Activated B cell treated with CpG ODN at 0.5 μM for 24 hours (primary cell): ENCODE results near the gene ROMO1. TPM values are rescaled to one million over a fixed set of nuclear protein-coding genes. Genes with fewer than 3 reads are reported as not detected.

Experiments used
- ATAC-seq: fragments of 200-7000 bp; cut with Tn5 transposase; one replicate; pipeline ENCODE4 v1.10.0; 2021; ENCODE audit warnings: low read depth, mild to moderate bottlenecking, moderate library complexity
- CTCF ChIA-PET: fragments of 350-600 bp; sonication (Branson Sonifier 250); formaldehyde crosslinking; loops from one replicate; lab custom pipeline; 2021; ENCODE audit warnings: antibody characterized with exemption; lab: Charles Lee
- POLR2A ChIA-PET: fragments of 350-600 bp; sonication (Branson Sonifier 250); formaldehyde crosslinking; loops from one replicate; lab custom pipeline; 2021; ENCODE audit warnings: antibody characterized with exemption; lab: Charles Lee
- DNase-seq: peaks from one replicate; pipeline ENCODE4 v3.0.0; 2022
- H3K27ac Mint-ChIP-seq: one replicate; pipeline ENCODE4 v1.8.0; 2020; ENCODE audit warnings: mixed read lengths
- H3K27me3 Mint-ChIP-seq: one replicate; pipeline ENCODE4 v1.8.0; 2021; ENCODE audit warnings: mixed read lengths
- H3K36me3 Mint-ChIP-seq: one replicate; pipeline ENCODE4 v1.8.0; 2021; ENCODE audit warnings: low read depth, mixed read lengths
- H3K4me1 Mint-ChIP-seq: one replicate; pipeline ENCODE4 v1.8.0; 2021; ENCODE audit warnings: mixed read lengths
- H3K4me3 Mint-ChIP-seq: one replicate; pipeline ENCODE4 v1.8.0; 2020; ENCODE audit warnings: mild to moderate bottlenecking, mixed read lengths
- H3K9me3 Mint-ChIP-seq: one replicate; pipeline ENCODE4 v1.8.0; 2020; ENCODE audit warnings: mixed read lengths
- CTCF ChIP-seq: fragments of 200-600 bp; IDR thresholded peaks from one replicate; pipeline ENCODE4 v1.8.0; 2022; ENCODE audit warnings: antibody characterized with exemption, mild to moderate bottlenecking
- intact Hi-C: fragments of 100-400 bp; cut with micrococcal nuclease; formaldehyde crosslinking; loops from one replicate; pipeline ENCODE4 v1.15.1; 2024
- total RNA-seq: library from RNA; stranded (reverse); gene quantifications from 2 replicates; pipeline ENCODE4 v1.2.3, GENCODE V29; 2022

Gene ROMO1
- total RNA-seq, 1 donor from 2014 or later, result 96.8 TPM

DNA sequence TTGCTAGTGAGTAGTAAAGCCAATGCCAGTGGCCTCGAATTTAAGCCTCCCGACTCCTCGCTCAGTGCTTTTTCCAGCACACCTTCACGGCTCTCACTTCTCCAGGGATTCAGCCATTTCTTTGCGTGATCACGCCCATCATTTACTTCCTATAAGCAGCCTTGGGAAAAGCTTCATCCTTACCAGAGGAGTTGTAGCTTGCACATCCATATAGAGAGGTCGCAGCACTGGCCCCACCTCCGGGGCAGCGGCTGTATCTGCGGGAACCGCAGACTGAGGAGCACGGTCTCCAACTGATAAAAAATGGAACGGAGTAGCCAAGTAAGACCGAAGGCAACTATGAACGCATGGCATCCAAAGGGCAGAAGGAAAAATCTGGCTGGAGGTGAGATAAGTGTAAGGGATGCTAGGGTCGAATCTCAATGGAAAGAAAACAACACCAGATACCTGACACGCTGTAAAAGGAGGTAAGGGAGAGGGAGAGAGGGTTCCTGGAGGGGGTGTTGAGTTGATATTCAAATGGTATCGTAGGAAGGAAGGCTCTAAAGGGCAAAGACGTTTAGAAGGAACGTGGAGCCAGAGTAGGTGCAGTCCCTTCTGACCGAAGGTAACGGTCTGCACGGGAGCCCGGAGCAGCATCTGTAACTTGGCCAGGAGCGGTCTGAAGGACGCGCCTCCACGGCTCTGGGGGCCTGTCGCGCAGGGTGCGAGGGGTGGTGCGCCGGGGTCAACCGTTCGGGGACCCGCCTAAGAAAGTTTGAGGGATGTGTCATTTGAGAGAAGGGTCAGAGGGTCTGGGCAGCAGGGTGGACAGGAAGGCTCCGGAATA lies 693 bp upstream of the ROMO1 start:
- CTCF ChIA-PET, result interaction anchor here (1.5 to 2.5 kb wide), 2 partner anchors 219 to 235 kb away, joined by 3 to 6 read pairs; no protein-coding TSS in a partner anchor
- POLR2A ChIA-PET, result interaction anchor here (1.0 to 2.3 kb wide), 12 partner anchors 12 to 256 kb away, joined by 3 to 47 read pairs (median 6); partner anchors contain the start of genes CPNE1, ERGIC3, PHF20 and RBM12
- H3K4me1 Mint-ChIP-seq, result peaks cover 27% of the 10 kb centered on the region
- DNase-seq, result no peak
- peak; percentile 29 for ATAC-seq
- no peaks in the 10 kb centered on the region for H3K9me3 Mint-ChIP-seq
- peaks cover 65% of the 10 kb centered on the region for H3K36me3 Mint-ChIP-seq
- peak overlapping the region; percentile 87 for H3K27ac Mint-ChIP-seq
- no peaks in the 10 kb centered on the region for H3K27me3 Mint-ChIP-seq
- TF ChIP-seq CTCF, result no peak
- H3K4me3 Mint-ChIP-seq, result peak overlapping the region; percentile 97
- intact Hi-C loops, result loop anchor here (1.0 to 10.0 kb wide), 10 partner anchors 9 to 235 kb away; partner anchors contain the start of genes CPNE1, RBM12 and RBM39

DNA sequence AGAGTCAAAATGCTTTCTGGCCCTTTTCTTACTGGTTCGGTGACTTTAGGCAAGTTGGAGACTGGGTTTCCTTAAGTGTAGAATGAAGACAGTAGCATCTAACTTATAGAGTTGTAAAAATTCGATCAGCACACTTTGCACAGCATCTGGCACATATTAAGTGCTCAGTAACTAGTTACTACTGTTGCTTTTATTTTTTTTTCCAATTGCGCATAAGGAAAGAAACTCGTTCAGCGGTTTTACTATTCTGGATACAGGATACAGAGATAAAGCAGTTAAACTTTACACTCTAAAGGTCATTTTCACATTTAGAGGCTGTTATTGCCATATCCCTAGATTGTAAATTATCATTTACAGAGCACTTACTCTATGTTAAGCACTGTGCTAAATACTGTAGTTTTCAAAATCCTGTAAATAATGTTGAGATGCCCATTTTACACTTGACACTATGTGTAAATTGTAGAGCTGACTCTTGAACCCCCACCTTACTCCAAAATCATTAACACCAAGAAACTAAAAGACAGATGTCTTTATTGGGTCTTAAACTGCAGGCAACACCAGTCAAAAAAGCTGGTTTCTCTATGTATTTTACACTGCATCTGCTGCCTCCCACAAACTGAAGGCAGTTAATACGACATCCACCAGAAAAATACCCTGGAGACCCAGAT lies 886 bp downstream of the ROMO1 start:
- ATAC-seq, result no peak
- DNase-seq, result no peak
- Mint-ChIP-seq H3K27me3 (no peaks in the 10 kb centered on the region), H3K27ac (peak overlapping the region; percentile 91), H3K4me1 (peaks cover 27% of the 10 kb centered on the region), H3K4me3 (peak overlapping the region; percentile 97), H3K36me3 (peaks cover 74% of the 10 kb centered on the region), H3K9me3 (no peaks in the 10 kb centered on the region)
- intact Hi-C loops, result loop anchor here (1.0 to 10.0 kb wide), 10 partner anchors 7 to 237 kb away; partner anchors contain the start of genes CPNE1, RBM12 and RBM39
- POLR2A ChIA-PET, result interaction anchor here (0.9 to 2.3 kb wide), 16 partner anchors 10 to 245 kb away, joined by 3 to 47 read pairs (median 5); partner anchors contain the start of genes CPNE1, ERGIC3, PHF20 and RBM12
- TF ChIP-seq CTCF, result no peak
- CTCF ChIA-PET, result interaction anchor here (0.6 to 2.5 kb wide), 4 partner anchors 99 to 236 kb away, joined by 3 to 6 read pairs (median 3); no protein-coding TSS in a partner anchor

DNA sequence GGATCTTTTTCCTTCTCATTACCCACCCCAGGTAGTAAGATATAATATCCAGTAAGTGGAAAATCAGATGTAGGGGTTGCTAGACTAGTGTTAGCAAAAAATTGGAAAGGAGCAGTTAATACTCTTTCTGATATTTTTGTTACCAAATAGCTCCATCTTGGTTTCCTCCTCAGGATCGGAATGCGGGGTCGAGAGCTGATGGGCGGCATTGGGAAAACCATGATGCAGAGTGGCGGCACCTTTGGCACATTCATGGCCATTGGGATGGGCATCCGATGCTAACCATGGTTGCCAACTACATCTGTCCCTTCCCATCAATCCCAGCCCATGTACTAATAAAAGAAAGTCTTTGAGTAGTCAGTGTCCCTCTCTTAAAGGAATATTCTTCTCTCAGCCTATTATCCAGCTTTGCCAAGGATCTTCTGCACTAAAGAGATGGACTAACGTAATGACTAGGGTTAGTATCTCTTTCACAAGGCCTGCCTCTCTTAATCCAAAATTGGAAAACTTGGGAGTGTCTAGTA lies 1.5 kb downstream of the ROMO1 start:
- no peak for TF ChIP-seq CTCF
- Mint-ChIP-seq H3K9me3 (no peaks in the 10 kb centered on the region), H3K27me3 (no peaks in the 10 kb centered on the region), H3K27ac (peak overlapping the region; percentile 11), H3K4me1 (peaks cover 27% of the 10 kb centered on the region), H3K36me3 (peaks cover 73% of the 10 kb centered on the region), H3K4me3 (peak overlapping the region; percentile 97)
- ATAC-seq, result no peak
- intact Hi-C loops, result no loop called here
- DNase-seq, result no peak
- POLR2A ChIA-PET, result interaction anchor here (1.0 to 2.3 kb wide), 6 partner anchors 9 to 222 kb away, joined by 3 to 12 read pairs (median 5); partner anchors contain the start of genes PHF20 and RBM39
- CTCF ChIA-PET, result interaction anchor here (0.6 to 2.5 kb wide), 2 partner anchors 138 to 237 kb away, joined by 3 to 6 read pairs; no protein-coding TSS in a partner anchor

- H3K27me3 Mint-ChIP-seq, result no peaks in the 10 kb centered on the region
- peaks cover 76% of the 10 kb centered on the region for H3K36me3 Mint-ChIP-seq
- POLR2A ChIA-PET, result interaction anchor here (0.7 to 2.0 kb wide), 9 partner anchors 17 to 73 kb away, joined by 3 to 9 read pairs (median 4); partner anchors contain the start of genes CPNE1, RBM12 and RBM39
- H3K27ac Mint-ChIP-seq, result peak overlapping the region; percentile 37
- no peaks in the 10 kb centered on the region for H3K9me3 Mint-ChIP-seq
- TF ChIP-seq CTCF, result no peak
- DNase-seq (no peak), ATAC-seq (no peak)
- no peak overlapping the region for H3K4me3 Mint-ChIP-seq
- peaks cover 26% of the 10 kb centered on the region for H3K4me1 Mint-ChIP-seq
- CTCF ChIA-PET, result interaction anchor here (0.9 kb wide), 1 partner anchor 29 kb away, joined by 3 read pairs; no protein-coding TSS in a partner anchor
- intact Hi-C loops, result no loop called here
Measured at GRCh38 chr20:35702051-35702823, 3.0 kb downstream of the ROMO1 start.
